ENCODE data around the gene ATP6V0A4. TPM values are rescaled to one million over a fixed set of nuclear protein-coding genes. Genes with fewer than 3 reads are reported as not detected.

The ATP6V0A4 gene
- total RNA-seq, 1 donor from 2014 or later, result not detected

GRCh38 chr7:138750901-138751464 lies 47.0 kb downstream of the ATP6V0A4 start:
- peaks cover 3% of the 10 kb centered on the region for H3K27me3 Mint-ChIP-seq
- intact Hi-C loops (cut with micrococcal nuclease), result no loop called here
- DNase-seq (no peak), ATAC-seq (ENCODE audit: low read depth) (no peak)
- H3K36me3 Mint-ChIP-seq (ENCODE audit: low read depth), result no peaks in the 10 kb centered on the region
- POLR2A ChIA-PET, result no interaction called here
- no peak for TF ChIP-seq CTCF (IDR thresholded peaks at IDR 0.05)
- no peak overlapping the region for H3K4me3 Mint-ChIP-seq
- no peak overlapping the region for H3K27ac Mint-ChIP-seq
- H3K9me3 Mint-ChIP-seq, result no peaks in the 10 kb centered on the region
- no peaks in the 10 kb centered on the region for H3K4me1 Mint-ChIP-seq
- CTCF ChIA-PET, result interaction anchor here (0.9 kb wide), 1 partner anchor 12 kb away, joined by 3 read pairs; no protein-coding TSS in a partner anchor

- Mint-ChIP-seq H3K4me1 (no peaks in the 10 kb centered on the region), H3K27me3 (peaks cover 3% of the 10 kb centered on the region), H3K9me3 (no peaks in the 10 kb centered on the region), H3K36me3 (ENCODE audit: low read depth) (no peaks in the 10 kb centered on the region), H3K4me3 (no peak overlapping the region), H3K27ac (no peak overlapping the region)
- intact Hi-C loops (cut with micrococcal nuclease), result no loop called here
- ATAC-seq (ENCODE audit: low read depth), result no peak
- ChIA-PET POLR2A (no interaction called here), CTCF (interaction anchor here (0.9 kb wide), 1 partner anchor 12 kb away, joined by 3 read pairs; no protein-coding TSS in a partner anchor)
- no peak for TF ChIP-seq CTCF (IDR thresholded peaks at IDR 0.05)
- DNase-seq, result no peak
These were observed 47.5 kb downstream of the ATP6V0A4 start for GRCh38 chr7:138750473-138750872.

GRCh38 chr7:138749960-138750359 lies 48.0 kb downstream of the ATP6V0A4 start:
- Mint-ChIP-seq H3K4me3 (no peak overlapping the region), H3K9me3 (no peaks in the 10 kb centered on the region), H3K36me3 (ENCODE audit: low read depth) (no peaks in the 10 kb centered on the region), H3K27me3 (peaks cover 3% of the 10 kb centered on the region), H3K27ac (no peak overlapping the region), H3K4me1 (no peaks in the 10 kb centered on the region)
- intact Hi-C loops (cut with micrococcal nuclease), result no loop called here
- DNase-seq (no peak), ATAC-seq (ENCODE audit: low read depth) (no peak)
- ChIA-PET CTCF (interaction anchor here (0.9 kb wide), 1 partner anchor 11 kb away, joined by 3 read pairs; no protein-coding TSS in a partner anchor), POLR2A (no interaction called here)
- TF ChIP-seq CTCF (IDR thresholded peaks at IDR 0.05), result no peak

GRCh38 chr7:138748666-138749065 lies 49.3 kb downstream of the ATP6V0A4 start:
- Mint-ChIP-seq H3K4me3 (no peak overlapping the region), H3K9me3 (no peaks in the 10 kb centered on the region), H3K27me3 (peaks cover 3% of the 10 kb centered on the region), H3K27ac (no peak overlapping the region), H3K36me3 (ENCODE audit: low read depth) (no peaks in the 10 kb centered on the region), H3K4me1 (no peaks in the 10 kb centered on the region)
- no peak for TF ChIP-seq CTCF (IDR thresholded peaks at IDR 0.05)
- DNase-seq (no peak), ATAC-seq (ENCODE audit: low read depth) (no peak)
- CTCF ChIA-PET, result interaction anchor here (1.3 kb wide), 1 partner anchor 10 kb away, joined by 3 read pairs; no protein-coding TSS in a partner anchor
- intact Hi-C loops (cut with micrococcal nuclease), result no loop called here
- POLR2A ChIA-PET, result no interaction called here

GRCh38 chr7:138746073-138746472 lies 51.9 kb downstream of the ATP6V0A4 start:
- no peaks in the 10 kb centered on the region for H3K4me1 Mint-ChIP-seq
- ATAC-seq (ENCODE audit: low read depth) (no peak), DNase-seq (no peak)
- TF ChIP-seq CTCF (IDR thresholded peaks at IDR 0.05), result no peak
- no peaks in the 10 kb centered on the region for H3K36me3 Mint-ChIP-seq (ENCODE audit: low read depth)
- ChIA-PET CTCF (no interaction called here), POLR2A (no interaction called here)
- H3K4me3 Mint-ChIP-seq, result no peak overlapping the region
- H3K9me3 Mint-ChIP-seq, result no peaks in the 10 kb centered on the region
- H3K27me3 Mint-ChIP-seq, result peaks cover 2% of the 10 kb centered on the region
- intact Hi-C loops (cut with micrococcal nuclease), result no loop called here
- H3K27ac Mint-ChIP-seq, result no peak overlapping the region
